Loucy (cell line): ENCODE results near the gene LRRC41.
"Not testable (repeated sequence)": the region's sequence is repeated elsewhere in the genome, so short reads cannot be mapped to it uniquely, and the experiment has no call there.

Experiments
- CTCF ChIP-seq: fragments of 200-600 bp; sonication (generic); conservative IDR thresholded peaks from 2 replicates; pipeline ENCODE4 v1.5.1; 2014; ENCODE audit warnings: mild to moderate bottlenecking, antibody characterized with exemption, low read length
- EZH2phosphoT487 ChIP-seq: fragments of 200-600 bp; IDR thresholded peaks from 2 replicates; pipeline ENCODE4 v1.6.1; 2018; ENCODE audit warnings: antibody characterized with exemption, mild to moderate bottlenecking, moderate library complexity, borderline replicate concordance

- not testable (repeated sequence) for TF ChIP-seq CTCF, EZH2phosphoT487
These were observed 24.8 kb upstream of the LRRC41 start for GRCh38 chr1:46328182-46328581.
